Ectodermal cell (in vitro differentiated cells): ENCODE results near the gene MIPOL1.

Experiments
- H3K27ac ChIP-seq: 2 replicates; pipeline ENCODE4 v1.7.0; 2013; ENCODE audit warnings: mild to moderate bottlenecking, low read depth, low read length; ENCODE audit not compliant: insufficient read depth, poor library complexity, severe bottlenecking
- H3K27me3 ChIP-seq: 2 replicates; pipeline ENCODE4 v1.7.0; 2013; ENCODE audit warnings: mild to moderate bottlenecking, low read length; ENCODE audit not compliant: insufficient read depth, control insufficient read depth, poor library complexity, severe bottlenecking
- H3K36me3 ChIP-seq: one replicate; pipeline ENCODE4 v1.7.0; 2013; ENCODE audit warnings: low read length; ENCODE audit not compliant: control insufficient read depth, insufficient read depth
- H3K4me1 ChIP-seq: one replicate; pipeline ENCODE4 v1.7.0; 2013; ENCODE audit warnings: low read length; ENCODE audit not compliant: control insufficient read depth, insufficient read depth
- H3K4me3 ChIP-seq: 2 replicates; pipeline ENCODE4 v1.7.0; 2013; ENCODE audit warnings: low read depth, low read length, control low read depth; ENCODE audit not compliant: insufficient read depth
- H3K9me3 ChIP-seq: 2 replicates; pipeline ENCODE4 v1.7.0; 2013; ENCODE audit warnings: mild to moderate bottlenecking, low read length, moderate library complexity; ENCODE audit not compliant: control insufficient read depth
- WGBS, 2 experiments: methylation state at CpG; one replicate each; pipeline ENCODE4 v1.1.7; 2013; ENCODE audit warnings: missing lambda C conversion rate in 2 of 2; 5-methylcytosine and 5-hydroxymethylcytosine counted together

The MIPOL1 gene

GRCh38 chr14:37566811-37567371 lies 369.2 kb downstream of the MIPOL1 start:
- H3K27ac ChIP-seq, result no peak overlapping the region
- H3K4me1 ChIP-seq, result peaks cover 10% of the 10 kb centered on the region
- H3K27me3 ChIP-seq, result no peaks in the 10 kb centered on the region
- no peaks in the 10 kb centered on the region for H3K36me3 ChIP-seq
- H3K4me3 ChIP-seq, result no peak overlapping the region
- no peaks in the 10 kb centered on the region for H3K9me3 ChIP-seq
- WGBS, 2 experiments, result 14 to 32% methylated on average over 2 to 3 of the region's 3 CpGs

GRCh38 chr14:37569729-37570128 lies 372.0 kb downstream of the MIPOL1 start:
- Histone ChIP-seq H3K27ac (no peak overlapping the region), H3K9me3 (no peaks in the 10 kb centered on the region), H3K4me1 (peaks cover 10% of the 10 kb centered on the region), H3K4me3 (no peak overlapping the region), H3K27me3 (no peaks in the 10 kb centered on the region), H3K36me3 (no peaks in the 10 kb centered on the region)
- WGBS, 2 experiments, result 80 to 87% methylated on average over 7 of the region's 7 CpGs

- 95 to 98% methylated on average over 3 to 4 of the region's 4 CpGs for WGBS, 2 experiments
These were observed 373.7 kb downstream of the MIPOL1 start for GRCh38 chr14:37571391-37571790.

GRCh38 chr14:37573356-37573755 lies 375.6 kb downstream of the MIPOL1 start:
- Histone ChIP-seq H3K4me1 (peaks cover 6% of the 10 kb centered on the region), H3K36me3 (no peaks in the 10 kb centered on the region), H3K27me3 (peaks cover 13% of the 10 kb centered on the region), H3K27ac (no peak overlapping the region), H3K4me3 (no peak overlapping the region), H3K9me3 (no peaks in the 10 kb centered on the region)
- 87 to 88% methylated on average over 2 of the region's 2 CpGs for whole genome bisulfite sequencing, 2 experiments

More at GRCh38 chr14:37571391-37571790, 373.7 kb downstream of the MIPOL1 start:
- H3K27me3 ChIP-seq, result no peaks in the 10 kb centered on the region
- H3K27ac ChIP-seq, result no peak overlapping the region
- H3K9me3 ChIP-seq, result no peaks in the 10 kb centered on the region
- no peaks in the 10 kb centered on the region for H3K36me3 ChIP-seq
- no peak overlapping the region for H3K4me3 ChIP-seq
- peaks cover 13% of the 10 kb centered on the region for H3K4me1 ChIP-seq

- Histone ChIP-seq H3K9me3 (no peaks in the 10 kb centered on the region), H3K27ac (no peak overlapping the region), H3K4me3 (no peak overlapping the region), H3K36me3 (no peaks in the 10 kb centered on the region), H3K27me3 (peaks cover 61% of the 10 kb centered on the region), H3K4me1 (peaks cover 12% of the 10 kb centered on the region)
- 44 to 46% methylated on average over 9 of the region's 9 CpGs for WGBS, 2 experiments
These were observed 381.5 kb downstream of the MIPOL1 start for GRCh38 chr14:37579274-37579673.

GRCh38 chr14:37580146-37580545 lies 382.4 kb downstream of the MIPOL1 start:
- H3K27ac ChIP-seq, result no peak overlapping the region
- peaks cover 17% of the 10 kb centered on the region for H3K4me1 ChIP-seq
- H3K4me3 ChIP-seq, result no peak overlapping the region
- WGBS, 2 experiments, result 71 to 96% methylated on average over 1 to 2 of the region's 2 CpGs
- no peaks in the 10 kb centered on the region for H3K36me3 ChIP-seq
- no peaks in the 10 kb centered on the region for H3K9me3 ChIP-seq
- H3K27me3 ChIP-seq, result peaks cover 70% of the 10 kb centered on the region

- no peaks in the 10 kb centered on the region for H3K36me3 ChIP-seq
- peaks cover 91% of the 10 kb centered on the region for H3K27me3 ChIP-seq
- 1% methylated on average over 67 of the region's 67 CpGs for WGBS, 2 experiments
These were observed 385.8 kb downstream of the MIPOL1 start for GRCh38 chr14:37583358-37584210.

GRCh38 chr14:37584211-37585100 lies 386.7 kb downstream of the MIPOL1 start:
- WGBS, 2 experiments, result 1% methylated on average over 62 of the region's 62 CpGs
- peak overlapping the region; percentile 33 for H3K4me3 ChIP-seq

More at GRCh38 chr14:37583358-37584210, 385.8 kb downstream of the MIPOL1 start:
- Histone ChIP-seq H3K27ac (no peak overlapping the region), H3K4me1 (peaks cover 36% of the 10 kb centered on the region), H3K9me3 (no peaks in the 10 kb centered on the region), H3K4me3 (peak overlapping the region; percentile 33)

GRCh38 chr14:37585101-37585511 lies 387.4 kb downstream of the MIPOL1 start:
- peaks cover 36% of the 10 kb centered on the region for H3K4me1 ChIP-seq
- 1% methylated on average over 23 of the region's 23 CpGs for WGBS, 2 experiments
- no peaks in the 10 kb centered on the region for H3K36me3 ChIP-seq
- H3K9me3 ChIP-seq, result no peaks in the 10 kb centered on the region
- H3K27ac ChIP-seq, result no peak overlapping the region
- peaks cover 100% of the 10 kb centered on the region for H3K27me3 ChIP-seq
- H3K4me3 ChIP-seq, result peak overlapping the region; percentile 33

More at GRCh38 chr14:37584211-37585100, 386.7 kb downstream of the MIPOL1 start:
- Histone ChIP-seq H3K36me3 (no peaks in the 10 kb centered on the region), H3K4me1 (peaks cover 41% of the 10 kb centered on the region), H3K9me3 (no peaks in the 10 kb centered on the region), H3K27me3 (peaks cover 100% of the 10 kb centered on the region), H3K27ac (no peak overlapping the region)
